Measurements from ENCODE around the gene PACS2. TPM values are rescaled to one million over a fixed set of nuclear protein-coding genes. Genes with fewer than 3 reads are reported as not detected.

PACS2 gene
- total and polyA plus RNA-seq, 2 of the 4 experiments (the other 2 are of a cell fraction) = 15.6 to 32.2 TPM

GRCh38 chr14:105313381-105314286 is 914 bp upstream of the PACS2 start:
- peak; percentile 4 for ATAC-seq (ENCODE audit: low read depth)
- Histone ChIP-seq H2BK15ac (ENCODE audit: low read depth, low read length) (no peak overlapping the region), H4K91ac (ENCODE audit: insufficient read depth, low read depth, low read length) (peak overlapping the region; percentile 17; the same call in 1 of the 2 replicates), H4K20me1 (ENCODE audit: insufficient read depth, low read length) (peaks cover 30% of the 10 kb centered on the region), H4K5ac (ENCODE audit: low read depth, low read length) (peak overlapping the region; percentile 97), H3K9ac (ENCODE audit: low read depth, low read length) (peak overlapping the region; percentile 41), H3K23ac (ENCODE audit: low read depth, low read length) (peak overlapping the region; percentile 41; the same call in 1 of the 2 replicates), H2AK5ac (ENCODE audit: low read depth, low read length) (peak overlapping the region; percentile 56), H4K8ac (ENCODE audit: low read depth in 2 of 2, low read length in 2 of 2) (peak overlapping the region; percentile 91 to 95), H3K56ac (ENCODE audit: extremely low read depth, insufficient read depth, low read length) (no peak overlapping the region), H3K27me3 (ENCODE audit: control insufficient read depth, insufficient read depth, low read length) (no peaks in the 10 kb centered on the region), H2AFZ (replicated peaks; ENCODE audit: low read length, poor library complexity) (peak overlapping the region; percentile 97), H3K4ac (ENCODE audit: low read depth, low read length) (peak overlapping the region; percentile 83), H3K36me3 (ENCODE audit: control insufficient read depth, insufficient read depth, low read length) (no peaks in the 10 kb centered on the region), H3K27ac (ENCODE audit: insufficient read depth, low read length) (peak overlapping the region; percentile 81), H3K4me2 (ENCODE audit: low read depth, low read length) (peak overlapping the region; percentile 69), H3K79me1 (ENCODE audit: low read depth in 1 of 2, low read length in 2 of 2) (peaks cover 6 to 40% of the 10 kb centered on the region in 2 experiments), H3K9me1 (ENCODE audit: insufficient read depth, low read length) (peaks cover 9% of the 10 kb centered on the region), H2BK120ac (ENCODE audit: low read depth, low read length) (0 out of 2 replicates have a peak overlapping the region, but pooled peaks have one; percentile 2), H3K14ac (replicated peaks; ENCODE audit: low read depth, low read length) (peak overlapping the region; percentile 83), H2AK9ac (replicated peaks; ENCODE audit: low read depth, low read length, poor library complexity) (peak overlapping the region; percentile 53), H3K18ac (ENCODE audit: low read depth, low read length) (peak overlapping the region; percentile 71; the same call in 1 of the 2 replicates), H3K4me3 (ENCODE audit: insufficient read depth, low read depth, low read length) (peak overlapping the region; percentile 82), H3K4me1 (ENCODE audit: control insufficient read depth, insufficient read depth, low read length) (peaks cover 26% of the 10 kb centered on the region), H3K9me3 (ENCODE audit: control insufficient read depth, insufficient read depth, low read length) (no peaks in the 10 kb centered on the region), H2BK5ac (ENCODE audit: low read depth, low read length, poor library complexity, severe bottlenecking) (peak overlapping the region; percentile 72), H2BK20ac (ENCODE audit: low read depth, low read length) (no peak overlapping the region)
- POLR2A ChIA-PET (ENCODE audit: unreplicated experiment) = interaction anchor here (1.2 kb wide), 1 partner anchor 13 kb away, joined by 7 read pairs; the partner anchor contains the start of gene BRF1
- no peak for DNase-seq
- BruUV-seq (replicated peaks) = no TSS peak
- WGBS, 2 experiments (ENCODE audit: extremely low coverage in 2 of 2, insufficient read length in 1 of 2) = 22% methylated on average over 19 of the region's 48 CpGs; no CpG with 5 or more reads in 1 of the 2 experiments
- in situ Hi-C loops (cut with MboI; ENCODE audit: low sequenced_read_pairs) = no loop called here
- TF ChIP-seq FOS (IDR thresholded peaks at IDR 0.05; ENCODE audit: low read depth, low read length) (no peak), MAFK (IDR thresholded peaks at IDR 0.05; ENCODE audit: low read depth, low read length) (no peak), CEBPB (IDR thresholded peaks at IDR 0.05; ENCODE audit: low read depth, low read length) (no peak), POLR2A (IDR thresholded peaks at IDR 0.05; ENCODE audit: low read depth, low read length) (no peak), MAZ (IDR thresholded peaks at IDR 0.05; ENCODE audit: borderline replicate concordance, low read depth, low read length) (no peak), USF2 (IDR thresholded peaks at IDR 0.05; ENCODE audit: low read depth, low read length) (no peak), SMC3 (IDR thresholded peaks at IDR 0.05; ENCODE audit: low read depth, low read length) (no peak), RFX5 (IDR thresholded peaks at IDR 0.05; ENCODE audit: low read depth, low read length) (no peak), CHD1 (IDR thresholded peaks at IDR 0.05; ENCODE audit: low read depth, low read length) (no peak), ELK1 (IDR thresholded peaks at IDR 0.05; ENCODE audit: borderline replicate concordance, low read depth, low read length) (no peak), RAD21 (IDR thresholded peaks at IDR 0.05; ENCODE audit: low read length) (no peak), NFE2L2 (IDR thresholded peaks at IDR 0.05; ENCODE audit: low read depth, low read length) (no peak)
- TF ChIP-seq, protein P1, sequence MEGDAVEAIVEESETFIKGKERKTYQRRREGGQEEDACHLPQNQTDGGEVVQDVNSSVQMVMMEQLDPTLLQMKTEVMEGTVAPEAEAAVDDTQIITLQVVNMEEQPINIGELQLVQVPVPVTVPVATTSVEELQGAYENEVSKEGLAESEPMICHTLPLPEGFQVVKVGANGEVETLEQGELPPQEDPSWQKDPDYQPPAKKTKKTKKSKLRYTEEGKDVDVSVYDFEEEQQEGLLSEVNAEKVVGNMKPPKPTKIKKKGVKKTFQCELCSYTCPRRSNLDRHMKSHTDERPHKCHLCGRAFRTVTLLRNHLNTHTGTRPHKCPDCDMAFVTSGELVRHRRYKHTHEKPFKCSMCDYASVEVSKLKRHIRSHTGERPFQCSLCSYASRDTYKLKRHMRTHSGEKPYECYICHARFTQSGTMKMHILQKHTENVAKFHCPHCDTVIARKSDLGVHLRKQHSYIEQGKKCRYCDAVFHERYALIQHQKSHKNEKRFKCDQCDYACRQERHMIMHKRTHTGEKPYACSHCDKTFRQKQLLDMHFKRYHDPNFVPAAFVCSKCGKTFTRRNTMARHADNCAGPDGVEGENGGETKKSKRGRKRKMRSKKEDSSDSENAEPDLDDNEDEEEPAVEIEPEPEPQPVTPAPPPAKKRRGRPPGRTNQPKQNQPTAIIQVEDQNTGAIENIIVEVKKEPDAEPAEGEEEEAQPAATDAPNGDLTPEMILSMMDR (conservative IDR thresholded peaks at IDR 0.05; ENCODE audit: low read depth, low read length) = no peak
- CTCF ChIA-PET = no interaction called here
- intact Hi-C loops (cut with micrococcal nuclease) = no loop called here
- dilution Hi-C loops (cut with HindIII; ENCODE audit: low sequenced_read_pairs, unreplicated experiment) = no loop called here

Data from IMR-90 (cell line).